SK-MEL-5 (cell line): ENCODE data around the gene AADACL3. TPM values are rescaled to one million over a fixed set of nuclear protein-coding genes. Genes with fewer than 3 reads are reported as not detected.

Source experiments
- small RNA-seq, 2 experiments: library from RNA; depleted of rRNA; stranded (forward); fragments of <200 nt; gene quantifications; one replicate each; pipeline ENCODE3, GENCODE V24; 2014
- total RNA-seq: library from RNA; depleted of rRNA; stranded (reverse); fragments of >200 nt; shearing (Covaris generic); gene quantifications from 2 replicates; pipeline ENCODE4 v1.2.3, GENCODE V29; 2014; rRNA removed

The AADACL3 gene
- total RNA-seq, 1 experiment from 2014 or later, result not detected

Small RNA genes lying within 50 kb of the gene (small RNA-seq; reads per million reads assigned to genes)
- gene AC244670.1, result 0 reads per million in 2 experiments

Other genes with a start within 250 kb of the AADACL3 start
- not detected in 2 replicates for gene DHRS3, start 97.9 kb upstream of the AADACL3 start, total RNA-seq
- gene AADACL4, start 72.0 kb upstream of the AADACL3 start, total RNA-seq, result not detected in 2 replicates
- gene CFAP107, start 30.1 kb downstream of the AADACL3 start, total RNA-seq, result not detected in 2 replicates
- not detected in 2 replicates for gene PRAMEF12, start 57.6 kb downstream of the AADACL3 start, total RNA-seq
- gene PRAMEF1, start 75.3 kb downstream of the AADACL3 start, total RNA-seq, result not detected in 2 replicates
- gene PRAMEF11, start 115.3 kb downstream of the AADACL3 start, total RNA-seq, result not detected in 2 replicates
- not detected in 2 replicates for gene HNRNPCL1, start 132.6 kb downstream of the AADACL3 start, total RNA-seq
- not detected in 2 replicates for gene PRAMEF2, start 141.0 kb downstream of the AADACL3 start, total RNA-seq
- not detected in 2 replicates for gene PRAMEF4, start 170.1 kb downstream of the AADACL3 start, total RNA-seq
- not detected in 2 replicates for gene PRAMEF10, start 182.2 kb downstream of the AADACL3 start, total RNA-seq
- gene PRAMEF7, start 200.5 kb downstream of the AADACL3 start, total RNA-seq, result not detected in 2 replicates
- not detected in 2 replicates for gene PRAMEF6, start 231.5 kb downstream of the AADACL3 start, total RNA-seq